ENCODE data around the gene SLC12A6. TPM values are rescaled to one million over a fixed set of nuclear protein-coding genes. Genes with fewer than 3 reads are reported as not detected.

SLC12A6 gene
- total RNA-seq: 40.4 and 44.2 TPM in 2 replicates

GRCh38 chr15:34337557-34338306, at the start of gene SLC12A6:
Gene SLC12A6, minus strand, starts transcription at chr15:34337781. Its CDS starts 1,101 bp downstream, at chr15:34336680.

GRCh38 chr15:34367101-34368081, 29.8 kb upstream of the SLC12A6 start, which contains the start of gene LPCAT4:
Gene LPCAT4, minus strand, starts transcription at chr15:34367196. Its CDS starts 96 bp downstream, at chr15:34367100.

GRCh38 chr15:34342737-34343575, 5.4 kb upstream of the SLC12A6 start, which contains the start of the genes NOP10 and NUTM1:
Gene NOP10, minus strand, starts transcription at chr15:34343136. Its CDS starts 63 bp downstream, at chr15:34343073.
Gene NUTM1, plus strand, starts transcription at chr15:34343315. Its CDS starts 382 bp downstream, at chr15:34343697.

GRCh38 chr15:34209421-34210282, 127.9 kb downstream of the SLC12A6 start, which contains the start of gene KATNBL1:
Gene KATNBL1, minus strand, starts transcription at chr15:34210096. Its CDS starts 46,420 bp downstream, at chr15:34163676.

Small RNA genes lying within 50 kb of the gene (small RNA-seq; reads per million reads assigned to genes)
- not detected for gene MIR1233-1
- not detected for gene RF00019

Other genes starting within 250 kb of the SLC12A6 start
- 49.2 and 50.3 TPM in 2 replicates for gene EMC7, start 235.9 kb downstream of the SLC12A6 start, total RNA-seq
- gene PGBD4, start 235.7 kb downstream of the SLC12A6 start, total RNA-seq: 1.7 and 1.8 TPM in 2 replicates
- 76.2 and 78.7 TPM in 2 replicates for gene KATNBL1, start 127.7 kb downstream of the SLC12A6 start, total RNA-seq
- gene EMC4, start 112.8 kb downstream of the SLC12A6 start, total RNA-seq: 115 and 135 TPM in 2 replicates
- 205 and 280 TPM in 2 replicates for gene NOP10, start 5.4 kb upstream of the SLC12A6 start, total RNA-seq
- not detected in 2 replicates for gene NUTM1, start 5.5 kb upstream of the SLC12A6 start, total RNA-seq
- 13.6 and 20.1 TPM in 2 replicates for gene LPCAT4, start 29.4 kb upstream of the SLC12A6 start, total RNA-seq
- gene GOLGA8A, start 100.0 kb upstream of the SLC12A6 start, total RNA-seq: 35.9 and 37.0 TPM in 2 replicates
- gene GOLGA8B, start 245.9 kb upstream of the SLC12A6 start, total RNA-seq: 35.5 and 40.0 TPM in 2 replicates